IMR-90 (cell line): ENCODE measurements around the gene DPPA5. TPM values are rescaled to one million over a fixed set of nuclear protein-coding genes. Genes with fewer than 3 reads are reported as not detected.
"Not testable (repeated sequence)": the region's sequence is repeated elsewhere in the genome, so short reads cannot be mapped to it uniquely, and the experiment has no call there.

ENCODE experiments used
- ATAC-seq: fragments of 200-7000 bp; cut with Tn5 transposase; 2 replicates; pipeline ENCODE4 v1.9.1; 2020; ENCODE audit warnings: low read depth, mild to moderate bottlenecking, moderate library complexity
- BruUV-seq: library from RNA; stranded (reverse); fragments of 400-500 nt; replicated peaks from 2 replicates; lab custom pipeline; 2021; lab: Mats Ljungman, UMichigan
- CTCF ChIA-PET: fragments of 300-600 bp; formaldehyde crosslinking; extraction: SDS; loops from one replicate; lab custom pipeline; 2021; ENCODE audit warnings: antibody characterized with exemption; lab: Yijun Ruan, JAX
- POLR2A ChIA-PET: fragments of 300-600 bp; sonication (Branson Sonifier 250); formaldehyde crosslinking; loops from one replicate; lab custom pipeline; 2022; ENCODE audit warnings: antibody characterized with exemption; ENCODE audit not compliant: unreplicated experiment; lab: Charles Lee
- DNase-seq: peaks from one replicate; pipeline ENCODE4 v3.0.0; 2013
- H2AFZ ChIP-seq: replicated peaks from 2 replicates; pipeline ENCODE3; 2013; ENCODE audit warnings: low read length, mild to moderate bottlenecking; ENCODE audit not compliant: poor library complexity
- H2AK5ac ChIP-seq: 2 replicates; pipeline ENCODE4 v1.6.1; 2013; ENCODE audit warnings: low read depth, low read length, inconsistent platforms
- H2AK9ac ChIP-seq: replicated peaks from 2 replicates; pipeline ENCODE3; 2013; ENCODE audit warnings: mild to moderate bottlenecking, low read depth, low read length, moderate library complexity; ENCODE audit not compliant: poor library complexity
- H2BK120ac ChIP-seq: 2 replicates; pipeline ENCODE4 v1.6.1; 2013; ENCODE audit warnings: low read depth, low read length, inconsistent platforms
- H2BK15ac ChIP-seq: 3 replicates; pipeline ENCODE4 v1.6.1; 2013; ENCODE audit warnings: low read depth, low read length, inconsistent platforms
- H2BK20ac ChIP-seq: 2 replicates; pipeline ENCODE4 v1.6.1; 2013; ENCODE audit warnings: low read depth, mild to moderate bottlenecking, inconsistent platforms, low read length, moderate library complexity
- H2BK5ac ChIP-seq: 2 replicates; pipeline ENCODE4 v1.6.1; 2013; ENCODE audit warnings: mild to moderate bottlenecking, low read depth, low read length, inconsistent platforms; ENCODE audit not compliant: poor library complexity, severe bottlenecking
- H3K14ac ChIP-seq: replicated peaks from 2 replicates; pipeline ENCODE4 v1.6.1; 2013; ENCODE audit warnings: low read depth, low read length, inconsistent platforms
- H3K18ac ChIP-seq: 2 replicates; pipeline ENCODE4 v1.6.1; 2013; ENCODE audit warnings: low read depth, low read length, control low read depth
- H3K23ac ChIP-seq: 2 replicates; pipeline ENCODE4 v1.6.1; 2013; ENCODE audit warnings: low read depth, low read length, inconsistent platforms
- H3K27ac ChIP-seq: 2 replicates; pipeline ENCODE4 v1.5.1; 2013; ENCODE audit warnings: mild to moderate bottlenecking, control low read depth, low read length; ENCODE audit not compliant: insufficient read depth
- H3K27me3 ChIP-seq: 2 replicates; pipeline ENCODE4 v1.6.1; 2013; ENCODE audit warnings: low read length; ENCODE audit not compliant: control insufficient read depth, insufficient read depth
- H3K36me3 ChIP-seq: 2 replicates; pipeline ENCODE4 v1.6.1; 2013; ENCODE audit warnings: low read length, mixed read lengths; ENCODE audit not compliant: control insufficient read depth, insufficient read depth
- H3K4ac ChIP-seq: 2 replicates; pipeline ENCODE4 v1.6.1; 2013; ENCODE audit warnings: low read depth, low read length, inconsistent platforms
- H3K4me1 ChIP-seq: 2 replicates; pipeline ENCODE4 v1.6.1; 2013; ENCODE audit warnings: low read length, mixed read lengths; ENCODE audit not compliant: control insufficient read depth, insufficient read depth
- H3K4me2 ChIP-seq: 2 replicates; pipeline ENCODE4 v1.6.1; 2013; ENCODE audit warnings: low read depth, mild to moderate bottlenecking, control low read depth, low read length, moderate library complexity
- H3K4me3 ChIP-seq: 2 replicates; pipeline ENCODE4 v1.5.1; 2013; ENCODE audit warnings: low read depth, mild to moderate bottlenecking, control low read depth, low read length, moderate library complexity; ENCODE audit not compliant: insufficient read depth
- H3K56ac ChIP-seq: 2 replicates; pipeline ENCODE4 v1.6.1; 2013; ENCODE audit warnings: low read length, inconsistent platforms; ENCODE audit not compliant: insufficient read depth; ENCODE audit errors: extremely low read depth
- H3K79me1 ChIP-seq, 2 experiments: 2 replicates each; pipeline ENCODE4 v1.6.1; 2013; ENCODE audit warnings: low read length in 2 of 2, inconsistent platforms in 1 of 2, low read depth in 1 of 2
- H3K9ac ChIP-seq: 2 replicates; pipeline ENCODE4 v1.6.1; 2013; ENCODE audit warnings: low read depth, low read length, control low read depth
- H3K9me1 ChIP-seq: 2 replicates; pipeline ENCODE4 v1.6.1; 2013; ENCODE audit warnings: low read length, inconsistent platforms; ENCODE audit not compliant: insufficient read depth
- H3K9me3 ChIP-seq: 2 replicates; pipeline ENCODE4 v1.6.1; 2013; ENCODE audit warnings: low read length; ENCODE audit not compliant: control insufficient read depth, insufficient read depth
- H4K20me1 ChIP-seq: 2 replicates; pipeline ENCODE4 v1.6.1; 2013; ENCODE audit warnings: low read length, inconsistent platforms; ENCODE audit not compliant: insufficient read depth
- H4K5ac ChIP-seq: 2 replicates; pipeline ENCODE4 v1.6.1; 2013; ENCODE audit warnings: mild to moderate bottlenecking, low read depth, low read length, control low read depth
- H4K8ac ChIP-seq, 2 experiments: 2 replicates each; pipeline ENCODE4 v1.6.1; 2013; ENCODE audit warnings: low read depth in 2 of 2, low read length in 2 of 2, control low read depth in 1 of 2, inconsistent platforms in 1 of 2
- H4K91ac ChIP-seq: 2 replicates; pipeline ENCODE4 v1.6.1; 2013; ENCODE audit warnings: low read depth, low read length, inconsistent platforms; ENCODE audit not compliant: insufficient read depth
- WGBS, 2 experiments: methylation state at CpG; one replicate each; pipeline versions ENCODE4 v1.1.5 to v1.1.7; 2013; ENCODE audit warnings: missing lambda C conversion rate in 2 of 2; ENCODE audit not compliant: insufficient read length in 1 of 2; ENCODE audit errors: extremely low coverage in 2 of 2; 5-methylcytosine and 5-hydroxymethylcytosine counted together
- dilution Hi-C: fragments of 300-500 bp; cut with HindIII; formaldehyde crosslinking; loops from one replicate; pipeline ENCODE4 v1.14.3; 2018; ENCODE audit warnings: low sequenced_read_pairs; ENCODE audit not compliant: unreplicated experiment
- in situ Hi-C: fragments of 300-500 bp; cut with MboI; formaldehyde crosslinking; loops from 3 replicates; pipeline ENCODE4 v1.14.3; 2019; ENCODE audit warnings: low sequenced_read_pairs, inconsistent platforms, mixed read lengths
- intact Hi-C: fragments of 100-400 bp; cut with micrococcal nuclease; formaldehyde crosslinking; loops from 2 replicates; pipeline ENCODE4 v1.10.0; 2022
- polyA plus RNA-seq, 3 experiments: library from polyadenylated mRNA; depleted of rRNA; stranded (reverse); fragments of >200 nt; gene quantifications; 2 replicates each; pipeline ENCODE4 v1.2.3, GENCODE V29; 2012; ENCODE audit warnings: low replicate concordance in 1 of 3
- total RNA-seq: library from RNA; depleted of rRNA; stranded (reverse); fragments of >200 nt; gene quantifications from 2 replicates; pipeline ENCODE4 v1.2.3, GENCODE V29; 2012

DPPA5 gene
- total and polyA plus RNA-seq, 2 of the 4 experiments (the other 2 are of a cell fraction): not detected

DNA sequence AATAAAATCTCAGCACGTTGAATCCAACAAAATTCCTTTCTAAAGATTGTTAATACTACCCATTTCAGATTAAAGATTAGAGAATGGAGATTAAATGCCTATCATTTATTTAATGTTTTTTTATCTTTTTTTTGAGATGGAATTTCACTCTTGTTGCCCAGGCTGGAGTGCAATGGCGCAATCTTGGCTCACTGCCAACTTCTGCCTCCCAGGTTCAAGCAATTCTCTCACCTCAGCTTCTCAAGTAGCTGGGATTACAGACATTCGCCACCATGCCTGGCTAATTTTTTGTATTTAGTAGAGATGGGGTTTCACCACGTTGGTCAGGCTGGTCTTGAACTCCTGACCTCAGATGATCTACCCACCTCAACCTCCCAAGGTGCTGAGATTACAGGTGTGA, 38.1 kb upstream of the DPPA5 start:
- H3K4me3 ChIP-seq, DNase-seq, POLR2A ChIA-PET, ATAC-seq, H3K9me3 ChIP-seq, H3K23ac ChIP-seq, H2AFZ ChIP-seq, H4K8ac ChIP-seq, H3K4ac ChIP-seq, CTCF ChIA-PET, BruUV-seq, H4K20me1 ChIP-seq, H3K9ac ChIP-seq, H2BK20ac ChIP-seq, H3K27me3 ChIP-seq, in situ Hi-C loops, H3K79me1 ChIP-seq, H3K14ac ChIP-seq, H2AK9ac ChIP-seq, H4K5ac ChIP-seq, H3K27ac ChIP-seq, intact Hi-C loops, H3K18ac ChIP-seq, H4K91ac ChIP-seq, H3K4me1 ChIP-seq, H2BK120ac ChIP-seq, H3K36me3 ChIP-seq, H2BK15ac ChIP-seq, dilution Hi-C loops, H3K56ac ChIP-seq, H2AK5ac ChIP-seq, H3K9me1 ChIP-seq, H3K4me2 ChIP-seq, H2BK5ac ChIP-seq: not testable (repeated sequence)
- no CpG with 5 or more reads among the region's 4 CpGs for WGBS, 2 experiments
